Measurements from ENCODE around the gene TRIAP1.
"Not testable (repeated sequence)": the region's sequence is repeated elsewhere in the genome, so short reads cannot be mapped to it uniquely, and the experiment has no call there.

The TRIAP1 gene

DNA sequence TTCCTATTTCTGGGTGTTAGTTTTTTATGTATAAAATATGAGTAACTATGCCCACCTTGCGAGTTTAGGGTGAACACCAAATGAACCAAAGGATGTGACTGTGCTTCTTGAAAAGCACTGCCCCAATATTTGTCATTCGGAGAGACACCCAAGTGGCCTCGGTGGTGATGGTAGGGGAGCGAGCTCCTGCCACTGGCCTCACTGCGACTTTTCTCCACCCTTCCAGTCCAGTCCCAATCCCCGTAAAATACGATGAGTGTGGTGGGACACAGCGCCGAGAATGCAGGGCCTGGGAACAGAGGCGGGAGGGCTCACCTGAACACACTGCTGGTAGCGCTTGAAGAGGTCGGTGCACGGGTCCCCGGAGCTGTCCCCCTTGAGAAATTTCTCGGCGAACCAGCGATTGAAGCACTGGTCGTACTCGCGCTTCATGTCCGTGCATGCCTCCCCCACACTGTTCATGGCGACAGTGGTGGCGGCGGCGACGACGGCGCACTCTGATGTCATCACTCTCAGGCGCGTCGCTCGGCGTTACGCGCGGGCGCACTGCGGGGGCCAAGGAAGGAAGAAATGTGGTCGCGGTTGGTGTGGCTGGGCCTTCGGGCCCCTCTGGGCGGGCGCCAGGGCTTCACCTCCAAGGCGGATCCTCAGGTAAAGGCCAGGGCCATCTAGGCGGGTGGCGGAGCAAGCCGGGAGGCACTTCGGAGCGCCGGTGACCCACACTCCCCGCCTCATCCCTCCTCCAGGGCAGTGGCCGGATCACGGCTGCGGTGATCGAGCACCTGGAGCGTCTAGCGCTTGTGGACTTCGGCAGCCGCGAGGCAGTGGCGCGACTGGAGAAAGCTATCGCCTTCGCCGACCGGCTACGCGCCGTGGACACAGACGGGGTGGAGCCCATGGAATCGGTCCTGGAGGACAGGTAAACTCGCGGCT, at the start of gene TRIAP1, which contains the start of gene GATC:
TRIAP1 (minus strand) TSS at position 474 of the 933 bp plus-strand sequence; CDS start at position 462, 12 bp downstream.
GATC (plus strand) TSS at position 534 of the 933 bp plus-strand sequence; CDS start at position 571, 37 bp downstream.
- Histone ChIP-seq H3K27ac (ENCODE audit: low read depth, low read length) (peak within 1 kb of the TSS; percentile 94), H3K4me3 (ENCODE audit: low read depth, low read length) (peak within 1 kb of the TSS; percentile 88), H3K9ac (ENCODE audit: low read length) (peak within 1 kb of the TSS; percentile 95), H3K27me3 (ENCODE audit: control insufficient read depth, insufficient read depth, low read length) (no peaks in the 10 kb centered on the region), H3K4me1 (ENCODE audit: control insufficient read depth, insufficient read depth, low read length) (0 out of 2 replicates have a peak, but pooled peaks cover 5% of the 10 kb centered on the region), H3K36me3 (ENCODE audit: control insufficient read depth, insufficient read depth, low read length) (peaks cover 55% of the 10 kb centered on the region), H3K9me3 (ENCODE audit: control insufficient read depth, insufficient read depth, low read depth, low read length) (no peaks in the 10 kb centered on the region)

DNA sequence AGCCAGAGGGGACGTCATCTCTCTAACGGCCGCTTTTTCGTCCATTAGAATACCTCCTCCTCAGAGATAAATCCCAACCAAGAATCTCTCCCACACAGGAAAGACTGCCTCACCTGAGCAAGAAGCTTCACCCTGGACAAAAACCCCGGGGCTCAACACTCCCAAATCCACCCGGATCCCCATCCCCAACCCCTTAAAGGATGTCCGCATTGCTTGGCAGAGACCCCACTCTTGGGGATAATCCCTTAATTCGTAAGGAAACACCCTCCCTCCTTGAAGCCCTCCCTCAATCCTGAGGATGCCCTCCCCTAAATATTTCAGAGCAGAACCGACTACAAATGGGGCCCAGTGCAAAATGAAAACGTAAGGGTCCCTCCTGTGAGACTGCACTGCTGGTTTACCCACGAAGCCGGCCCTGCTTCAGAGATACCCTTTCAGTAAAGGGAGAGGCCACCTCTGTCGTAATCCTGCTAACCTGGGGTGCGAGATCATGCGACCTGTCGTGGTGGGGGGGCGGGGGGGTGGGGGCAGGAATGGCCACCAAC, 49.1 kb upstream of the TRIAP1 start:
- H3K27ac ChIP-seq (ENCODE audit: low read depth, low read length) = no peak overlapping the region
- peak overlapping the region; percentile 67 for H3K9ac ChIP-seq (ENCODE audit: low read length)
- H3K36me3 ChIP-seq (ENCODE audit: control insufficient read depth, insufficient read depth, low read length) = peaks cover 32% of the 10 kb centered on the region
- peaks cover 14% of the 10 kb centered on the region; the same call in 1 of the 2 replicates for H3K4me1 ChIP-seq (ENCODE audit: control insufficient read depth, insufficient read depth, low read length)
- no peaks in the 10 kb centered on the region for H3K27me3 ChIP-seq (ENCODE audit: control insufficient read depth, insufficient read depth, low read length)
- no peaks in the 10 kb centered on the region for H3K9me3 ChIP-seq (ENCODE audit: control insufficient read depth, insufficient read depth, low read depth, low read length)
- H3K4me3 ChIP-seq (ENCODE audit: low read depth, low read length) = peak overlapping the region; percentile 76

DNA sequence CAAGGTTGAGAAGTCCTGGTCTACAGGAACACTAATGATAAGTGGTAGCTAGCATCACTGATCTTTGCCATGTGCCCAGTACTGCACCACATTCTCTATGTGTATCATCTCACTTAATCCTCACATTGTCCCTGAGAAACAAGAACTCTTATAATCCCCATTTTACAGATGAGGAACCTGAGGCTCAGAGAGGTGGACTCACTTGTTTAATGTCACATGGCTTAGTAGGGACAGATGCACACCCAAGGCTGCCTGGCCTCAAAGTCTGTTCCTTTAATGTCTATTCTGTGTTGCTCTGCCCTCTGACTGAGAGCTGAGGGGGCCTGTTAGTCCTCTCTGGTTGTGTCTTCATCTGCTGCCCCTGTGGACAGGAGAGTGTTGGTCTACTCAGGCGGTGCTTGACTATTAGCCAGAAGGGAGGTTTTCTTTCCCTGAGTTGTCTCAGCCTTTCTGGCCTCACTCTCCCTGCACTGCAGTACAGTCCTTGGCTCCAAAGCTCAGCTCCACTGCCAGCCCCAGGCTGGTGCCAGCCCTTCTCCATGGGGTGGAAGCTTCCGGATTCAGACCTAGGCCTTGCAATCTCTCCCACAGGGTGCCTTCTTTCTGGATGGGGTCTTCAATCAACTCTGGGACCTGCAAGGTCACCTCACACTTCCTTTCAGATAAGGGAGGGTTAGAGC, 44.8 kb upstream of the TRIAP1 start:
- H3K9me3 ChIP-seq (ENCODE audit: control insufficient read depth, insufficient read depth, low read depth, low read length) = peaks cover 2% of the 10 kb centered on the region; the same call in 1 of the 2 replicates
- peaks cover 12% of the 10 kb centered on the region for H3K36me3 ChIP-seq (ENCODE audit: control insufficient read depth, insufficient read depth, low read length)
- H3K4me1 ChIP-seq (ENCODE audit: control insufficient read depth, insufficient read depth, low read length) = peaks cover 7% of the 10 kb centered on the region; the same call in 1 of the 2 replicates
- H3K9ac ChIP-seq (ENCODE audit: low read length) = no peak overlapping the region
- no peak overlapping the region for H3K4me3 ChIP-seq (ENCODE audit: low read depth, low read length)
- no peak overlapping the region for H3K27ac ChIP-seq (ENCODE audit: low read depth, low read length)
- H3K27me3 ChIP-seq (ENCODE audit: control insufficient read depth, insufficient read depth, low read length) = no peaks in the 10 kb centered on the region

DNA sequence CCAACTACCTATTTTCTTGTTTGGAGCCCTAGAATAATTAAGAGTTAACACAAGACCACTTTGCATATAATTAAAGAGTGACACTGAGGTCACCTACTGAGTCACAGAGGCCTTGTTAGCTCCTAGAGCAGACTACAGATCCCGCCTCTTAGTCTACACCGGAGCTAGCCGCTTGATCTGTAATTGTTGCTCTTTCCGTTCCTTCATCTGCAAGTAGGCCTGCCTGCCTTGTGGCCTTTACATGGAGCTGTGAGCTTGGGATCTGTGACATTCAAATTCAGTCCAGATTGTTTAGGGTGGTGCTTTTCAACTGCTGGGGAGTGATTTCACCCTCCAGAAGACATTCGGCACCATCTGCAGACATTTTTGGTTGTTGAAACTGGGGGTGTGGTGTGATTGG, 44.1 kb upstream of the TRIAP1 start:
- H3K36me3 ChIP-seq (ENCODE audit: control insufficient read depth, insufficient read depth, low read length) = peaks cover 12% of the 10 kb centered on the region
- no peak overlapping the region for H3K4me3 ChIP-seq (ENCODE audit: low read depth, low read length)
- H3K9me3 ChIP-seq (ENCODE audit: control insufficient read depth, insufficient read depth, low read depth, low read length) = peaks cover 2% of the 10 kb centered on the region; the same call in 1 of the 2 replicates
- peaks cover 7% of the 10 kb centered on the region; the same call in 1 of the 2 replicates for H3K4me1 ChIP-seq (ENCODE audit: control insufficient read depth, insufficient read depth, low read length)
- H3K27ac ChIP-seq (ENCODE audit: low read depth, low read length) = no peak overlapping the region
- no peaks in the 10 kb centered on the region for H3K27me3 ChIP-seq (ENCODE audit: control insufficient read depth, insufficient read depth, low read length)
- no peak overlapping the region for H3K9ac ChIP-seq (ENCODE audit: low read length)

DNA sequence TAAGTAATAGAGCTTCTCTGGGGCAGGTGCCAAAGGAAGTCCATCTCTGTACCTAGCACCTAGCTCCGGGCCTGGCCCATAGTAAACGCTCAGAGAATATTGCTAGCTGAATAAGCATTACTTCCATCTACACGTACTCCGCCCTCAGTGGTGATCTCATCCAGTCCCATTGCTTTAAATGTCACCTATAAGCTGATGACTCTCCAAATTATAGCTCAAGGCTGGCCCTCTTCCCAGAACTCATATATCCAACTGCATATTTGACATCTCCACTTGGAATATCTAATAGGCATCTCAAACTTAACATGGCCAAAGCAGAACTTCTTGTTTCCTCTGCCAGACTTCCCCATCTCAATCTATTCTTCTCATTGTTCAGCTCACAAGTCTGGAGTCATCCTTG, 42.8 kb upstream of the TRIAP1 start:
- H3K9ac ChIP-seq (ENCODE audit: low read length) = no peak overlapping the region
- H3K27me3 ChIP-seq (ENCODE audit: control insufficient read depth, insufficient read depth, low read length) = no peaks in the 10 kb centered on the region
- no peaks in the 10 kb centered on the region; the same call in 1 of the 2 replicates for H3K4me1 ChIP-seq (ENCODE audit: control insufficient read depth, insufficient read depth, low read length)
- peaks cover 2% of the 10 kb centered on the region; the same call in 1 of the 2 replicates for H3K9me3 ChIP-seq (ENCODE audit: control insufficient read depth, insufficient read depth, low read depth, low read length)
- H3K4me3 ChIP-seq (ENCODE audit: low read depth, low read length) = no peak overlapping the region
- no peak overlapping the region for H3K27ac ChIP-seq (ENCODE audit: low read depth, low read length)
- H3K36me3 ChIP-seq (ENCODE audit: control insufficient read depth, insufficient read depth, low read length) = peaks cover 12% of the 10 kb centered on the region

DNA sequence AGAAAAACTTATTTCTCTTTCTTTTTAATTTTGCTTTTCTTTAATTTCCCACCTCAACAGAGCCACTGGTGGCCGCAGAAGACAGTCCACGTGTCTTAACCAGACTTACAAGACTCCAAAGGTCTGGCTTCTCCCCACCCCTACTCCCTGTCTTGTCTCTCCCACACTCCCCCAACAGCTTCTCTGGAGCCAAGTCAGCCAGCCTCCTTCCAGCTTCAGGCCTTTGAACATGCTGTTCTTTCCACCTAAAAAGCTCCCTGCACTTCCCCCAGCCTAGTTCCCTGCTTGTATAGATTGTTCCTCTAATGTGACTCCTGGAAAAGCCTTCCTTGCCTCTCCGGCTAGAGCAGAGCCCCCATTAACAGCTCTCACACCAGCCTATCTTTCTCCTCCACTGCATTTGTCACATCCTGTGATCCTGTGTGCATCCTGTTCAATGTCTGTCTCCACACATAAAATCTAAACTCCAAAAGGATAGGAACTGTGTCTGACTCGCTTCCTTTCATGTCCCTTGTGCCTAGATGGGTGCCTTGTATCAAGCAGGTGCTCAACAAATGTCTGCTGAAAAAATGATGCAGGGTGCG, 42.0 kb upstream of the TRIAP1 start:
- H3K4me1 ChIP-seq (ENCODE audit: control insufficient read depth, insufficient read depth, low read length) = no peaks in the 10 kb centered on the region; the same call in 1 of the 2 replicates
- H3K27ac ChIP-seq (ENCODE audit: low read depth, low read length) = no peak overlapping the region
- no peaks in the 10 kb centered on the region for H3K27me3 ChIP-seq (ENCODE audit: control insufficient read depth, insufficient read depth, low read length)
- no peak overlapping the region for H3K9ac ChIP-seq (ENCODE audit: low read length)
- peaks cover 2% of the 10 kb centered on the region; the same call in 1 of the 2 replicates for H3K9me3 ChIP-seq (ENCODE audit: control insufficient read depth, insufficient read depth, low read depth, low read length)
- H3K4me3 ChIP-seq (ENCODE audit: low read depth, low read length) = no peak overlapping the region
- peaks cover 12% of the 10 kb centered on the region for H3K36me3 ChIP-seq (ENCODE audit: control insufficient read depth, insufficient read depth, low read length)

DNA sequence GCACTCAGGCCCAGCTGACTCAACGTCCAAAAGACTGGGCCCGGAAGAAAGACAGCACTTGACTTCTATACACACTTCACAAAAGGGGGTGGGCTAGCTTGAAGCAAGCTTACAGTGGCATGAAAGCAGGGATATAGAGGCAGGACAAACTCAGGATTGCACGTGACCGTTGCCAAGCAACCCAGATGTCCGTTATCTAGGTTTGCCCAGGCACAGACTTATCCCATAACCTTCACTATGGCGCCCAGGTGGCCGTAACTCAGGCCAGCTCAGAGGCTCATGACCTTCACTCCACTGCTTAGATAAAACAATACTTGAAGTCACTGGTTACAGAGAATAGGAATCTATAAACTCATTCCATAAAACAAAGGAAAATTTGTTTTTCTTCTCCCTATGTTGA, 41.4 kb upstream of the TRIAP1 start:
- not testable (repeated sequence) for H3K4me3 ChIP-seq (ENCODE audit: low read depth, low read length); H3K9ac ChIP-seq (ENCODE audit: low read length); H3K9me3 ChIP-seq (ENCODE audit: control insufficient read depth, insufficient read depth, low read depth, low read length); H3K27ac ChIP-seq (ENCODE audit: low read depth, low read length); H3K27me3 ChIP-seq (ENCODE audit: control insufficient read depth, insufficient read depth, low read length); H3K4me1 ChIP-seq (ENCODE audit: control insufficient read depth, insufficient read depth, low read length)
- peaks cover 12% of the 10 kb centered on the region for H3K36me3 ChIP-seq (ENCODE audit: control insufficient read depth, insufficient read depth, low read length)

DNA sequence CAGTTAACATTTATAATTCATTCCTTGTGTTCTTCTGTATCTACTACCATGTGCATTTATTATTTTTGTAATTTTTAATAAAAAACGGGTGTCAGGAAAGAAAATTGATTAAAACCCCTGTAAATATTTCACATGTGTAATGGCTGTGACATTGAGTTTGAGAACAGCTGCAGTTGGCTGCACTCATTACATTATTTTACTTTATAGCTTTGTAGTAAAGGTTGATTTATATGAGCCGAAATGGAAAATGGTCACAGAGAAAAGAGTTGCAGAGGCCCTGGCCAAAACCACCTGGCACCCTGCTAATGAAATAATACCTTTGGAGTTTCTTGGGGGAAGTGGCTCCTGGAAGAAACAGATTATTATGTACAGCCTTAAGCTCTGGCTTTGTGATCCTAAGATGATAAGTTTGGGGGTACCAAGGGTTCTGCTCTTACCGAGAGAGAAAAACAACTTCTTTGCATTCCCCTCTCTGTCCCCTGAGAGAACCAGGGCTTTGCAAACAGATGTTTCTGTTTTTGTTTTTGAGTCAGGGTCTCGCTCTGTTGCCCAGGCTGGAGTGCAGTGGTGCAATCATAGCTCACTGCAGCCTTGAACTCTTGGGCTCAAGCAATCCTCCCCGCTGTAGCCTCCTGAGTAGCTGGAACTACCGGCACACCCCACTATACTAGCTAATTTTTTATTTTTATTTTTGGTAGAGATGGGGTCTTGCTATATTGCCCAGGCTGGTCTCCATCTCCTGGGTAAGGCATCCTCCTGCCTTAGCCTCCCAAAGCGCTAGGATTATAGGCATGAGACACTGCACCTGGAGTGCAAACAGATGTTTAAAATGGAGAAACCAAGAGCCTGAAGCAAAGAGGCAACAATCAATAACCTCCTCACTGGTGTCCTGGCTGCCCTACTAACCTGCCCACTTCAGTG, 40.0 kb upstream of the TRIAP1 start:
- H3K9me3 ChIP-seq (ENCODE audit: control insufficient read depth, insufficient read depth, low read depth, low read length) = peaks cover 2% of the 10 kb centered on the region; the same call in 1 of the 2 replicates
- H3K36me3 ChIP-seq (ENCODE audit: control insufficient read depth, insufficient read depth, low read length) = peaks cover 6% of the 10 kb centered on the region
- no peak overlapping the region for H3K27ac ChIP-seq (ENCODE audit: low read depth, low read length)
- H3K27me3 ChIP-seq (ENCODE audit: control insufficient read depth, insufficient read depth, low read length) = no peaks in the 10 kb centered on the region
- H3K4me3 ChIP-seq (ENCODE audit: low read depth, low read length) = no peak overlapping the region
- H3K4me1 ChIP-seq (ENCODE audit: control insufficient read depth, insufficient read depth, low read length) = no peaks in the 10 kb centered on the region; the same call in 1 of the 2 replicates
- no peak overlapping the region for H3K9ac ChIP-seq (ENCODE audit: low read length)

DNA sequence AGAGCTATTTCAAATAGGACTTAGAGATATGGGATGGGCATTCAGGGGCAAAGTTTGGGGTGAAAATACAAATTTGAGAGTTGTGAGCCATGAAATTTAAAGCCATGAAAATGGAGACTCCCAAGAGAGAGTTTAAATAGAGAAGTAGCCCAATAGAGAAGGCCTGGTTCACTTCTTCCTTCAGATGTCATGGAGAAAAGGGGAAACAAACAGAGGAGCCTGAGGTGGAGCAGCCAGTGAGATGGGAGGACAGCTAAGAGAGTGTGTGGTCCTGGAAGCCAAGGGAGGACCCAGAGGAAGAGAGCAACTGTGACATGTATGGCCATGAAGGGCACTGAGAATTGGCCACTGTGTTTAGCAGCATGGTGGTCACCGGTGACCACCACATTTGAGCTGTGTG, 37.4 kb upstream of the TRIAP1 start:
- no peak overlapping the region for H3K4me3 ChIP-seq (ENCODE audit: low read depth, low read length)
- no peaks in the 10 kb centered on the region for H3K36me3 ChIP-seq (ENCODE audit: control insufficient read depth, insufficient read depth, low read length)
- H3K4me1 ChIP-seq (ENCODE audit: control insufficient read depth, insufficient read depth, low read length) = no peaks in the 10 kb centered on the region
- peaks cover 2% of the 10 kb centered on the region; the same call in 1 of the 2 replicates for H3K9me3 ChIP-seq (ENCODE audit: control insufficient read depth, insufficient read depth, low read depth, low read length)
- H3K27ac ChIP-seq (ENCODE audit: low read depth, low read length) = no peak overlapping the region
- H3K27me3 ChIP-seq (ENCODE audit: control insufficient read depth, insufficient read depth, low read length) = no peaks in the 10 kb centered on the region
- H3K9ac ChIP-seq (ENCODE audit: low read length) = no peak overlapping the region

All from HUES6 (cell line).